Transverse colon (tissue), 4 donors: ENCODE data around the gene KRT74. TPM values are rescaled to one million over a fixed set of nuclear protein-coding genes. Genes with fewer than 3 reads are reported as not detected.

Experiments used
- DNase-seq: peaks from one replicate; pipeline ENCODE4 v3.0.0-alpha.2; 2019
- H3K27ac ChIP-seq, 4 donors: fragments of 200-600 bp; sonication (generic); 2 replicates each; pipeline ENCODE4 v1.5.1; 2016 to 2018; ENCODE audit warnings: inconsistent platforms in 4 of 4
- H3K27me3 ChIP-seq: fragments of 200-600 bp; sonication (generic); 2 replicates; pipeline ENCODE4 v1.5.1; 2017; ENCODE audit warnings: inconsistent platforms
- H3K36me3 ChIP-seq, 4 donors: fragments of 200-600 bp; sonication (generic); 2 replicates each; pipeline ENCODE4 v1.5.1; 2017 to 2019; ENCODE audit warnings: inconsistent platforms in 4 of 4
- H3K4me1 ChIP-seq, 4 donors: fragments of 200-600 bp; sonication (generic); 2 replicates each; pipeline ENCODE4 v1.5.1; 2017 to 2020; ENCODE audit warnings: inconsistent platforms in 4 of 4
- H3K4me3 ChIP-seq, 4 donors: fragments of 200-600 bp; sonication (generic); 1 replicate in 1 of 4; 2 replicates in 3 of 4; pipeline versions ENCODE4 v1.5.1 to v1.6.1; 2017 to 2019; ENCODE audit warnings: inconsistent platforms in 4 of 4
- H3K9me3 ChIP-seq, 2 donors: fragments of 200-600 bp; sonication (generic); 2 replicates each; pipeline ENCODE4 v1.5.1; 2017 to 2019; ENCODE audit warnings: inconsistent platforms in 2 of 2
- EP300 ChIP-seq: sonication (generic); formaldehyde crosslinking; IDR thresholded peaks from one replicate; pipeline ENCODE4 v1.6.1; 2017; ENCODE audit warnings: antibody characterized with exemption, low read depth
- POLR2A ChIP-seq: fragments of 450-650 bp; IDR thresholded peaks from one replicate; pipeline ENCODE4 v1.6.1; 2016; ENCODE audit warnings: antibody characterized with exemption, mild to moderate bottlenecking, moderate library complexity
- POLR2AphosphoS5 ChIP-seq, 3 donors: sonication (generic); formaldehyde crosslinking; IDR thresholded peaks; one replicate each; pipeline ENCODE4 v1.6.1; 2016; ENCODE audit warnings: antibody characterized with exemption in 3 of 3
- WGBS, 2 donors: methylation state at CpG; one replicate each; pipeline ENCODE4 v1.1.5; 2018; ENCODE audit warnings: low coverage in 1 of 2; 5-methylcytosine and 5-hydroxymethylcytosine counted together
- in situ Hi-C, 4 donors: fragments of 200-750 bp; cut with MboI; loops; one replicate each; pipeline versions ENCODE4 v1.15.0 to v1.15.1; 2017; ENCODE audit warnings: low sequenced_read_pairs in 3 of 4, low pct_ligation_motif_present in 1 of 4, low pct_unique_long_range_greater_than_20kb in 1 of 4
- intact Hi-C: fragments of 100-400 bp; cut with DNase I; formaldehyde crosslinking; loops from one replicate; pipeline ENCODE4 v1.15.1; 2023; ENCODE audit warnings: low total_unique reads
- total RNA-seq, 4 donors: library from RNA; depleted of rRNA; stranded (reverse); fragments of >200 nt; gene quantifications; one replicate each; pipeline ENCODE4 v1.1.0, GENCODE V29; 2016
- TF ChIP-seq, protein P1 (sequence below), 5 experiments: fragments of 200-600 bp in 3 of 5; fragments of 450-650 bp in 2 of 5; sonication (generic) in 3 of 5; IDR thresholded peaks; 1 replicate in 2 of 5; 2 replicates in 3 of 5; pipeline ENCODE4 v1.5.1; 2016 to 2017; ENCODE audit warnings: antibody characterized with exemption in 5 of 5, inconsistent platforms in 3 of 5, mild to moderate bottlenecking in 2 of 5, moderate library complexity in 1 of 5

Gene KRT74
- total RNA-seq, 4 donors from 2014 or later, result not detected

GRCh38 chr12:52524898-52525591 lies 48.6 kb downstream of the KRT74 start:
- intact Hi-C loops, result no loop called here
- in situ Hi-C loops, result no loop called here
- DNase-seq, result no peak
- TF ChIP-seq POLR2A (no peak), POLR2AphosphoS5 (IDR thresholded peaks at IDR 0.05) (no peak), EP300 (no peak)
- TF ChIP-seq, protein P1, sequence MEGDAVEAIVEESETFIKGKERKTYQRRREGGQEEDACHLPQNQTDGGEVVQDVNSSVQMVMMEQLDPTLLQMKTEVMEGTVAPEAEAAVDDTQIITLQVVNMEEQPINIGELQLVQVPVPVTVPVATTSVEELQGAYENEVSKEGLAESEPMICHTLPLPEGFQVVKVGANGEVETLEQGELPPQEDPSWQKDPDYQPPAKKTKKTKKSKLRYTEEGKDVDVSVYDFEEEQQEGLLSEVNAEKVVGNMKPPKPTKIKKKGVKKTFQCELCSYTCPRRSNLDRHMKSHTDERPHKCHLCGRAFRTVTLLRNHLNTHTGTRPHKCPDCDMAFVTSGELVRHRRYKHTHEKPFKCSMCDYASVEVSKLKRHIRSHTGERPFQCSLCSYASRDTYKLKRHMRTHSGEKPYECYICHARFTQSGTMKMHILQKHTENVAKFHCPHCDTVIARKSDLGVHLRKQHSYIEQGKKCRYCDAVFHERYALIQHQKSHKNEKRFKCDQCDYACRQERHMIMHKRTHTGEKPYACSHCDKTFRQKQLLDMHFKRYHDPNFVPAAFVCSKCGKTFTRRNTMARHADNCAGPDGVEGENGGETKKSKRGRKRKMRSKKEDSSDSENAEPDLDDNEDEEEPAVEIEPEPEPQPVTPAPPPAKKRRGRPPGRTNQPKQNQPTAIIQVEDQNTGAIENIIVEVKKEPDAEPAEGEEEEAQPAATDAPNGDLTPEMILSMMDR (IDR thresholded peaks at IDR 0.05), result no peak
- Histone ChIP-seq H3K9me3 (no peaks in the 10 kb centered on the region), H3K27ac (no peak overlapping the region), H3K4me3 (no peak overlapping the region), H3K4me1 (no peaks in the 10 kb centered on the region), H3K27me3 (no peaks in the 10 kb centered on the region), H3K36me3 (no peaks in the 10 kb centered on the region)
- WGBS, 2 donors, result 81% methylated on average over 5 of the region's 5 CpGs; no CpG with 5 or more reads in 1 of the 2 donors

GRCh38 chr12:52524241-52524897 lies 49.3 kb downstream of the KRT74 start:
- WGBS, 2 donors, result 68% methylated on average over 6 of the region's 6 CpGs; no CpG with 5 or more reads in 1 of the 2 donors
- in situ Hi-C loops (no loop called here), intact Hi-C loops (no loop called here)
- Histone ChIP-seq H3K4me1 (no peaks in the 10 kb centered on the region), H3K27me3 (no peaks in the 10 kb centered on the region), H3K27ac (no peak overlapping the region), H3K36me3 (no peaks in the 10 kb centered on the region), H3K9me3 (no peaks in the 10 kb centered on the region), H3K4me3 (no peak overlapping the region)
- TF ChIP-seq EP300, result no peak
- TF ChIP-seq POLR2A, result no peak
- TF ChIP-seq, protein P1 (IDR thresholded peaks at IDR 0.05), result no peak
- no peak for TF ChIP-seq POLR2AphosphoS5 (IDR thresholded peaks at IDR 0.05)
- DNase-seq, result no peak

GRCh38 chr12:52523824-52524223 lies 49.8 kb downstream of the KRT74 start:
- Histone ChIP-seq H3K27me3 (no peaks in the 10 kb centered on the region), H3K27ac (no peak overlapping the region), H3K36me3 (no peaks in the 10 kb centered on the region), H3K9me3 (no peaks in the 10 kb centered on the region), H3K4me3 (no peak overlapping the region), H3K4me1 (no peaks in the 10 kb centered on the region)
- WGBS, 2 donors, result 88 to 100% methylated on average over 2 to 3 of the region's 4 CpGs
- in situ Hi-C loops (no loop called here), intact Hi-C loops (no loop called here)
- DNase-seq, result no peak
- TF ChIP-seq, protein P1 (IDR thresholded peaks at IDR 0.05), result no peak
- TF ChIP-seq EP300 (no peak), POLR2A (no peak)

DNA sequence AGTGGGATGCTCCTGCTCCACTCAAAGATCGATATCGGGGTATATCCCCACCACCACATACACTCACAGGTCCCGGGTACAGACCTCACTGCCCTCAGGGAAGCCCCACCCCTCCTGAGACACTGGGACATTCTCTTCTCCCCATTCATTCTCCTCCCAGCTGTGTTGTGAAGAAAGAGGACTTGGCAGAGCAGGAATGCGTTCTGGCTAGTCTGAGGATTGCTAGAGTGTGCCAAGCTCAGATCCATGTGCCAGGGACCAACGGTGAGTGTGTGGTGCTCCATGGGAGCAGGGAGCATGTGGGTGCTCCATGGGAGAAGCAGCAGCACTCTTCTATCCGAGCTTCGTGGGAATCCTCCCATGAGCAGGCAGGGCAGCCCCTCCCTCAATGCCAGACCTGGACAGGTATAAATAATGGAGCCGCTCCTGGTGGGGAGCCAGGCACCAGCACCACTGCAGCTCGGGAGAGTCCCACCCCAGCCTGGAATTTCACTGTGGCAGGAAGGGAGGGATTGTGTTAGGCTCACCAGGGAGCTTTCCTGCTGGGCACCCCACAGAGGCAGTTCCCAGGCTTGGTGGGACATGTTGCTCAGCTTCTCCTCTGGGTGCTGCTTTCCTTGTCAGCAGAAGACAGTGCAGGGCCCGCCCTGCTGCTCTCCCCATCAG lies 51.2 kb downstream of the KRT74 start:
- TF ChIP-seq POLR2AphosphoS5 (IDR thresholded peaks at IDR 0.05), result no peak
- TF ChIP-seq POLR2A, result no peak
- TF ChIP-seq, protein P1 (IDR thresholded peaks at IDR 0.05), result no peak
- TF ChIP-seq EP300, result no peak
- DNase-seq, result no peak
- no peaks in the 10 kb centered on the region for H3K27me3 ChIP-seq
- no peak overlapping the region for H3K4me3 ChIP-seq
- H3K27ac ChIP-seq, result no peak overlapping the region
- intact Hi-C loops, result no loop called here
- no peaks in the 10 kb centered on the region for H3K36me3 ChIP-seq
- H3K9me3 ChIP-seq, result no peaks in the 10 kb centered on the region
- H3K4me1 ChIP-seq, result no peaks in the 10 kb centered on the region
- WGBS, 2 donors, result 30 to 63% methylated on average over 2 to 10 of the region's 10 CpGs
- in situ Hi-C loops, result no loop called here
